Liver (tissue), 9 donors: ENCODE measurements around the gene HTR3D. TPM values are rescaled to one million over a fixed set of nuclear protein-coding genes. Genes with fewer than 3 reads are reported as not detected.

Source experiments
- DNase-seq: peaks from one replicate; pipeline ENCODE4 v3.0.0-alpha.2; 2017; ENCODE audit warnings: low spot score
- H3K27ac ChIP-seq, 2 donors: one replicate each; pipeline ENCODE4 v1.7.0; 2013; ENCODE audit warnings: inconsistent platforms in 2 of 2, low read length in 2 of 2, control low read depth in 1 of 2, low read depth in 1 of 2, mild to moderate bottlenecking in 1 of 2
- H3K27me3 ChIP-seq, 4 donors: one replicate each; pipeline versions ENCODE4 v1.6.1 to v1.7.0; 2013; ENCODE audit warnings: low read length in 3 of 4, inconsistent platforms in 1 of 4, mild to moderate bottlenecking in 1 of 4, moderate library complexity in 1 of 4; ENCODE audit not compliant: control insufficient read depth in 4 of 4, insufficient read depth in 4 of 4
- H3K36me3 ChIP-seq, 4 donors: one replicate each; pipeline versions ENCODE4 v1.6.1 to v1.7.0; 2013; ENCODE audit warnings: low read length in 3 of 4, mild to moderate bottlenecking in 3 of 4, low read depth in 1 of 4, moderate library complexity in 1 of 4; ENCODE audit not compliant: control insufficient read depth in 4 of 4, insufficient read depth in 3 of 4
- H3K4me1 ChIP-seq, 4 donors: one replicate each; pipeline versions ENCODE4 v1.6.1 to v1.7.0; 2013; ENCODE audit warnings: low read length in 3 of 4, mild to moderate bottlenecking in 3 of 4, moderate library complexity in 1 of 4; ENCODE audit not compliant: control insufficient read depth in 4 of 4, insufficient read depth in 4 of 4
- H3K4me3 ChIP-seq, 3 donors: one replicate each; pipeline versions ENCODE4 v1.6.1 to v1.7.0; 2013; ENCODE audit warnings: low read length in 3 of 3, control low read depth in 1 of 3, low read depth in 1 of 3, mild to moderate bottlenecking in 1 of 3
- H3K9ac ChIP-seq, 2 donors: one replicate each; pipeline ENCODE4 v1.7.0; 2013; ENCODE audit warnings: low read length in 2 of 2, mild to moderate bottlenecking in 2 of 2, moderate library complexity in 2 of 2, control low read depth in 1 of 2, low read depth in 1 of 2
- H3K9me3 ChIP-seq, 4 donors: one replicate each; pipeline versions ENCODE4 v1.6.1 to v1.7.0; 2013; ENCODE audit warnings: low read length in 3 of 4; ENCODE audit not compliant: control insufficient read depth in 4 of 4
- FOXA2 ChIP-seq: IDR thresholded peaks from 2 replicates; pipeline ENCODE4 v1.6.1; 2016; ENCODE audit warnings: antibody characterized with exemption
- GABPA ChIP-seq, 2 donors: IDR thresholded peaks in 1 of 2; conservative IDR thresholded peaks in 1 of 2; 2 replicates each; pipeline ENCODE4 v1.6.1; 2016; ENCODE audit warnings: antibody characterized with exemption in 2 of 2, mild to moderate bottlenecking in 1 of 2, moderate library complexity in 1 of 2
- HNF4A ChIP-seq, 2 donors: conservative IDR thresholded peaks; 2 replicates each; pipeline ENCODE4 v1.6.1; 2016; ENCODE audit warnings: antibody characterized with exemption in 2 of 2, mild to moderate bottlenecking in 2 of 2
- HNF4G ChIP-seq: IDR thresholded peaks from 2 replicates; pipeline ENCODE4 v1.6.1; 2016; ENCODE audit warnings: antibody characterized with exemption
- JUND ChIP-seq, 2 donors: IDR thresholded peaks; 2 replicates each; pipeline ENCODE4 v1.6.1; 2016; ENCODE audit warnings: antibody characterized with exemption in 2 of 2
- MAX ChIP-seq: IDR thresholded peaks from 2 replicates; pipeline ENCODE4 v1.6.1; 2016; ENCODE audit warnings: antibody characterized with exemption
- RAD21 ChIP-seq, 2 donors: IDR thresholded peaks; 2 replicates each; pipeline ENCODE4 v1.6.1; 2016; ENCODE audit warnings: antibody characterized with exemption in 2 of 2, mild to moderate bottlenecking in 2 of 2
- REST ChIP-seq: IDR thresholded peaks from 2 replicates; pipeline ENCODE4 v1.6.1; 2016; ENCODE audit warnings: antibody characterized with exemption, mild to moderate bottlenecking
- RXRA ChIP-seq, 2 donors: IDR thresholded peaks; 2 replicates each; pipeline ENCODE4 v1.6.1; 2017 to 2018; ENCODE audit warnings: antibody characterized with exemption in 2 of 2, mild to moderate bottlenecking in 1 of 2
- SP1 ChIP-seq: IDR thresholded peaks from 2 replicates; pipeline ENCODE4 v1.6.1; 2018; ENCODE audit warnings: antibody characterized with exemption, mild to moderate bottlenecking
- TAF1 ChIP-seq: conservative IDR thresholded peaks from 2 replicates; pipeline ENCODE4 v1.6.1; 2016; ENCODE audit warnings: antibody characterized with exemption, mild to moderate bottlenecking
- ZBTB33 ChIP-seq: IDR thresholded peaks from 2 replicates; pipeline ENCODE4 v1.6.1; 2016; ENCODE audit warnings: antibody characterized with exemption
- WGBS: extraction: QIAGEN DNeasy Blood & Tissue Kit; methylation state at CpG from one replicate; pipeline ENCODE4 v1.1.7; 2013; 5-methylcytosine and 5-hydroxymethylcytosine counted together
- polyA plus RNA-seq, 2 donors: library from polyadenylated mRNA; stranded (reverse) in 1 of 2; unstranded in 1 of 2; fragments of 200-250 nt in 1 of 2; fragments of >200 nt in 1 of 2; fragmentation: Nextera tagmentation in 1 of 2; extraction: Ambion mirVana in 1 of 2; gene quantifications; one replicate each; pipeline versions ENCODE4 v1.2.1 to v1.2.3, GENCODE V29; 2013 to 2015
- total RNA-seq, 2 donors: library from RNA; depleted of rRNA; stranded (reverse); fragments of >200 nt; gene quantifications; one replicate each; pipeline ENCODE4 v1.2.3, GENCODE V29; 2014
- TF ChIP-seq, protein P1 (sequence below): fragments of 150-350 bp; IDR thresholded peaks from 2 replicates; pipeline ENCODE4 v1.5.1; 2017; ENCODE audit warnings: improper control_type of control experiment, low read depth, low read length; ENCODE audit not compliant: missing input control
- TF ChIP-seq, protein P2 (sequence below): IDR thresholded peaks from 2 replicates; pipeline ENCODE4 v1.6.1; 2016; ENCODE audit warnings: antibody characterized with exemption
- donor health status: healthy.
- donor health status: healthy.
- donor health status: healthy.
- donor health status: healthy.
- donor health status: healthy.

HTR3D gene
- total and polyA plus RNA-seq, 4 donors: not detected

DNA sequence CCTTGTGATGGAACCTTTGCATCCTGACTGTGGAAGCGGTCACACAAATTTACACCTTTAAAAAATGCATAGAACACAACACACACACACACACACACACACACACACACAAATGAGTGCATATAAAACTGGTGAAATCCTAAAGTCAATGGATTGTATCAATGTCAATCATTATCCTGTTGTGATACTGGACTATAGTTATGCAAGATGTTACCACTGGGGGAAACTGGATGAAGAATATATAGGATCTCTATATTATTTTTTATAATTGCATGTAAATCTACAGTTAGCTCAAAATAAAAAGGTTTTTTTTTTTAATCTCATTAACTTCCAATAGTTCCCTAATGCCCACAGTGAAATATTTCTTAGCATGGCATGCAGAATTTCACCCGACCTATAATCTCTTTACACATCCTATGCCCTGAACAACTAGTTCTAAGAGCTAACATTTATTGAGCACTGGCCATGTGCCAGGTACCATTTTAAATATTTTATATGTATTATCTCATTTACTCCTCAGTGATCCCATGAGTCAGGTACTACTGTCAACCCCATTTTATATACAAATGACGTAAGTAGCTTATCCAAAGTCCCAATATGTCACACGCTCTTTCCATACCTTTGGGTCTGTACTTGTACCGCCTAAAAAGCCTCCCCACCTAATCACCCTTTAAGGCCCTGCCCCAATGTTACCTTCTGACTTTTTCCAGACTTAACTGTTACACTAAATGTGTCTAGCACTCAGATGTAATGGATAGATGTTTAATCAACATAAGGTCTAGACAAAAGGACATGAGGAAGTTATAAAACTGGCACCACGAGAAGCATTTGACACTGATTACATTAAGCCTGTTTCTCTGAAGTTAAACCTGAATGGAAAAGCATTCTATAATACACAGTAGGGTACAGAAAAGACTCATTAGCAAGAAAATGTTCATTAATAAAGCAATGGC is 19.3 kb upstream of the HTR3D start:
- Histone ChIP-seq H3K9ac (no peak overlapping the region), H3K4me1 (peaks cover 0 to 6% (median 4%) of the 10 kb centered on the region in 4 donors), H3K36me3 (peaks cover 0 to 6% (median under 1%) of the 10 kb centered on the region in 4 donors), H3K27me3 (no peaks in the 10 kb centered on the region), H3K4me3 (no peak overlapping the region), H3K27ac (no peak overlapping the region), H3K9me3 (no peaks in the 10 kb centered on the region)
- DNase-seq: no peak
- WGBS: 84% methylated on average over 6 of the region's 6 CpGs
- TF ChIP-seq SP1 (no peak), JUND (IDR thresholded peaks at IDR 0.05) (no peak), RAD21 (IDR thresholded peaks at IDR 0.05) (no peak), FOXA2 (no peak), MAX (no peak), TAF1 (no peak), HNF4G (no peak), HNF4A (conservative IDR thresholded peaks at IDR 0.05) (no peak), ZBTB33 (no peak), RXRA (IDR thresholded peaks at IDR 0.05) (no peak), GABPA (IDR thresholded peaks at IDR 0.05 in 1 of 2, conservative IDR thresholded peaks at IDR 0.05 in 1 of 2) (no peak), REST (no peak)
- TF ChIP-seq, protein P1, sequence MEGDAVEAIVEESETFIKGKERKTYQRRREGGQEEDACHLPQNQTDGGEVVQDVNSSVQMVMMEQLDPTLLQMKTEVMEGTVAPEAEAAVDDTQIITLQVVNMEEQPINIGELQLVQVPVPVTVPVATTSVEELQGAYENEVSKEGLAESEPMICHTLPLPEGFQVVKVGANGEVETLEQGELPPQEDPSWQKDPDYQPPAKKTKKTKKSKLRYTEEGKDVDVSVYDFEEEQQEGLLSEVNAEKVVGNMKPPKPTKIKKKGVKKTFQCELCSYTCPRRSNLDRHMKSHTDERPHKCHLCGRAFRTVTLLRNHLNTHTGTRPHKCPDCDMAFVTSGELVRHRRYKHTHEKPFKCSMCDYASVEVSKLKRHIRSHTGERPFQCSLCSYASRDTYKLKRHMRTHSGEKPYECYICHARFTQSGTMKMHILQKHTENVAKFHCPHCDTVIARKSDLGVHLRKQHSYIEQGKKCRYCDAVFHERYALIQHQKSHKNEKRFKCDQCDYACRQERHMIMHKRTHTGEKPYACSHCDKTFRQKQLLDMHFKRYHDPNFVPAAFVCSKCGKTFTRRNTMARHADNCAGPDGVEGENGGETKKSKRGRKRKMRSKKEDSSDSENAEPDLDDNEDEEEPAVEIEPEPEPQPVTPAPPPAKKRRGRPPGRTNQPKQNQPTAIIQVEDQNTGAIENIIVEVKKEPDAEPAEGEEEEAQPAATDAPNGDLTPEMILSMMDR: no peak
- TF ChIP-seq, protein P2, sequence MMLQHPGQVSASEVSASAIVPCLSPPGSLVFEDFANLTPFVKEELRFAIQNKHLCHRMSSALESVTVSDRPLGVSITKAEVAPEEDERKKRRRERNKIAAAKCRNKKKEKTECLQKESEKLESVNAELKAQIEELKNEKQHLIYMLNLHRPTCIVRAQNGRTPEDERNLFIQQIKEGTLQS: no peak
